Suprapubic skin (tissue), 4 donors: ENCODE measurements around the gene UBAC1. TPM values are rescaled to one million over a fixed set of nuclear protein-coding genes. Genes with fewer than 3 reads are reported as not detected.

Experiments
- DNase-seq, 2 donors: peaks; one replicate each; pipeline ENCODE4 v3.0.0-alpha.2; 2019; ENCODE audit warnings: low spot score in 2 of 2
- H3K27ac ChIP-seq: fragments of 200-600 bp; sonication (generic); one replicate; pipeline ENCODE4 v1.5.1; 2019
- H3K27me3 ChIP-seq: fragments of 200-600 bp; sonication (generic); one replicate; pipeline ENCODE4 v1.5.1; 2019
- H3K36me3 ChIP-seq: fragments of 200-600 bp; sonication (generic); one replicate; pipeline ENCODE4 v1.5.1; 2019
- H3K4me1 ChIP-seq: fragments of 200-600 bp; sonication (generic); one replicate; pipeline ENCODE4 v1.5.1; 2019
- H3K4me3 ChIP-seq: fragments of 200-600 bp; sonication (generic); one replicate; pipeline ENCODE4 v1.5.1; 2019; ENCODE audit warnings: mild to moderate bottlenecking
- H3K9me3 ChIP-seq: fragments of 200-600 bp; sonication (generic); one replicate; pipeline ENCODE4 v1.5.1; 2019
- CTCF ChIP-seq, 2 donors: fragments of 200-600 bp in 1 of 2; fragments of 450-650 bp in 1 of 2; sonication (generic) in 1 of 2; IDR thresholded peaks; one replicate each; pipeline ENCODE4 v1.5.1; 2016 to 2019; ENCODE audit warnings: antibody characterized with exemption in 2 of 2, mild to moderate bottlenecking in 1 of 2, moderate library complexity in 1 of 2
- EP300 ChIP-seq: sonication (generic); formaldehyde crosslinking; IDR thresholded peaks from one replicate; pipeline ENCODE4 v1.6.1; 2017; ENCODE audit warnings: antibody characterized with exemption
- POLR2A ChIP-seq, 2 donors: fragments of 450-650 bp; IDR thresholded peaks; one replicate each; pipeline ENCODE4 v1.6.1; 2017; ENCODE audit warnings: antibody characterized with exemption in 2 of 2, mild to moderate bottlenecking in 2 of 2, moderate library complexity in 2 of 2
- POLR2AphosphoS5 ChIP-seq, 3 donors: sonication (generic); formaldehyde crosslinking; IDR thresholded peaks; one replicate each; pipeline ENCODE4 v1.6.1; 2017; ENCODE audit warnings: antibody characterized with exemption in 3 of 3
- WGBS: methylation state at CpG from one replicate; pipeline ENCODE4 v1.1.5; 2018; 5-methylcytosine and 5-hydroxymethylcytosine counted together
- total RNA-seq, 4 donors: library from RNA; depleted of rRNA; stranded (reverse); fragments of >200 nt; gene quantifications; one replicate each; pipeline ENCODE4 v1.1.0, GENCODE V29; 2016

UBAC1 gene
- total RNA-seq, 4 donors from 2014 or later: 68.2 to 94.5 (median 83.8) TPM

GRCh38 chr9:135987838-135988404 lies 26.7 kb upstream of the UBAC1 start:
- WGBS: 79% methylated on average over 7 of the region's 16 CpGs
- H3K27me3 ChIP-seq: peaks cover 70% of the 10 kb centered on the region

GRCh38 chr9:135986605-135987004 lies 25.4 kb upstream of the UBAC1 start:
- peaks cover 76% of the 10 kb centered on the region for H3K27me3 ChIP-seq
- 88% methylated on average over 1 of the region's 15 CpGs for WGBS

More at GRCh38 chr9:135987838-135988404, 26.7 kb upstream of the UBAC1 start:
- no peak for DNase-seq
- Histone ChIP-seq H3K27ac (no peak overlapping the region), H3K4me1 (peaks cover 24% of the 10 kb centered on the region), H3K4me3 (no peak overlapping the region), H3K9me3 (no peaks in the 10 kb centered on the region), H3K36me3 (no peaks in the 10 kb centered on the region)
- TF ChIP-seq EP300 (no peak), CTCF (IDR thresholded peaks at IDR 0.05) (no peak), POLR2A (IDR thresholded peaks at IDR 0.05) (no peak), POLR2AphosphoS5 (IDR thresholded peaks at IDR 0.05) (no peak)

GRCh38 chr9:135985889-135986288 lies 24.7 kb upstream of the UBAC1 start:
- Histone ChIP-seq H3K4me1 (peaks cover 10% of the 10 kb centered on the region), H3K27me3 (peaks cover 82% of the 10 kb centered on the region), H3K9me3 (no peaks in the 10 kb centered on the region), H3K27ac (no peak overlapping the region), H3K4me3 (no peak overlapping the region), H3K36me3 (no peaks in the 10 kb centered on the region)
- WGBS: 80% methylated on average over 16 of the region's 21 CpGs
- TF ChIP-seq POLR2A (IDR thresholded peaks at IDR 0.05) (no peak), CTCF (IDR thresholded peaks at IDR 0.05) (no peak), POLR2AphosphoS5 (IDR thresholded peaks at IDR 0.05) (no peak), EP300 (no peak)
- DNase-seq: no peak

More at GRCh38 chr9:135986605-135987004, 25.4 kb upstream of the UBAC1 start:
- no peaks in the 10 kb centered on the region for H3K9me3 ChIP-seq
- no peak overlapping the region for H3K4me3 ChIP-seq
- no peak for DNase-seq
- H3K36me3 ChIP-seq: no peaks in the 10 kb centered on the region
- no peak overlapping the region for H3K27ac ChIP-seq
- TF ChIP-seq POLR2A (IDR thresholded peaks at IDR 0.05): no peak
- no peak for TF ChIP-seq CTCF (IDR thresholded peaks at IDR 0.05)
- TF ChIP-seq POLR2AphosphoS5 (IDR thresholded peaks at IDR 0.05): no peak
- peaks cover 11% of the 10 kb centered on the region for H3K4me1 ChIP-seq

GRCh38 chr9:135985459-135985774 lies 24.2 kb upstream of the UBAC1 start:
- Histone ChIP-seq H3K9me3 (no peaks in the 10 kb centered on the region), H3K27ac (no peak overlapping the region), H3K4me1 (peaks cover 5% of the 10 kb centered on the region), H3K4me3 (no peak overlapping the region), H3K27me3 (peaks cover 85% of the 10 kb centered on the region), H3K36me3 (no peaks in the 10 kb centered on the region)
- no peak for DNase-seq
- TF ChIP-seq POLR2AphosphoS5 (IDR thresholded peaks at IDR 0.05) (no peak), EP300 (no peak)
- 87% methylated on average over 7 of the region's 14 CpGs for WGBS

- TF ChIP-seq CTCF (IDR thresholded peaks at IDR 0.05) (no peak), EP300 (no peak), POLR2A (IDR thresholded peaks at IDR 0.05) (no peak), POLR2AphosphoS5 (IDR thresholded peaks at IDR 0.05) (no peak)
- Histone ChIP-seq H3K4me1 (peaks cover 4% of the 10 kb centered on the region), H3K27me3 (peaks cover 77% of the 10 kb centered on the region), H3K36me3 (no peaks in the 10 kb centered on the region), H3K9me3 (no peaks in the 10 kb centered on the region), H3K4me3 (no peak overlapping the region), H3K27ac (no peak overlapping the region)
- no peak for DNase-seq
- 46% methylated on average over 22 of the region's 22 CpGs for WGBS
These were observed 23.0 kb upstream of the UBAC1 start for GRCh38 chr9:135984072-135984710.
